ENCODE data around the gene TSTD2. TPM values are rescaled to one million over a fixed set of nuclear protein-coding genes. Genes with fewer than 3 reads are reported as not detected.

Gene TSTD2
- total RNA-seq (2022; extraction: Qiagen RNA extraction) = 8.1 to 10.8 TPM (median 10.1 TPM) in 5 replicates

GRCh38 chr9:97632985-97633858, at the start of gene TSTD2, which contains the start of gene NCBP1:
TSS of gene TSTD2 (minus strand) at chr9:97633368. CDS start at chr9:97627562, 5,806 bp downstream.
TSS of gene NCBP1 (plus strand) at chr9:97633821. CDS start at chr9:97633882, 61 bp downstream.

Other genes starting within 250 kb of the TSTD2 start
- gene TDRD7, start 221.3 kb downstream of the TSTD2 start, total RNA-seq (2022; extraction: Qiagen RNA extraction) = 10.8 to 13.7 TPM (median 12.2 TPM) in 5 replicates
- 1.7 to 2.1 TPM (median 2.0 TPM) in 5 replicates for gene TMOD1, start 131.7 kb downstream of the TSTD2 start, total RNA-seq (2022; extraction: Qiagen RNA extraction)
- 24.4 to 26.7 TPM (median 25.0 TPM) in 5 replicates for gene NCBP1, start 453 bp upstream of the TSTD2 start, total RNA-seq (2022; extraction: Qiagen RNA extraction)
- gene XPA, start 64.0 kb upstream of the TSTD2 start, total RNA-seq (2022; extraction: Qiagen RNA extraction) = 12.2 to 15.8 TPM (median 13.3 TPM) in 5 replicates
- gene FOXE1, start 219.9 kb upstream of the TSTD2 start, total RNA-seq (2022; extraction: Qiagen RNA extraction) = 2.5 to 4.0 TPM (median 3.3 TPM) in 5 replicates